ENCODE results near the gene STK40.

STK40 gene

DNA sequence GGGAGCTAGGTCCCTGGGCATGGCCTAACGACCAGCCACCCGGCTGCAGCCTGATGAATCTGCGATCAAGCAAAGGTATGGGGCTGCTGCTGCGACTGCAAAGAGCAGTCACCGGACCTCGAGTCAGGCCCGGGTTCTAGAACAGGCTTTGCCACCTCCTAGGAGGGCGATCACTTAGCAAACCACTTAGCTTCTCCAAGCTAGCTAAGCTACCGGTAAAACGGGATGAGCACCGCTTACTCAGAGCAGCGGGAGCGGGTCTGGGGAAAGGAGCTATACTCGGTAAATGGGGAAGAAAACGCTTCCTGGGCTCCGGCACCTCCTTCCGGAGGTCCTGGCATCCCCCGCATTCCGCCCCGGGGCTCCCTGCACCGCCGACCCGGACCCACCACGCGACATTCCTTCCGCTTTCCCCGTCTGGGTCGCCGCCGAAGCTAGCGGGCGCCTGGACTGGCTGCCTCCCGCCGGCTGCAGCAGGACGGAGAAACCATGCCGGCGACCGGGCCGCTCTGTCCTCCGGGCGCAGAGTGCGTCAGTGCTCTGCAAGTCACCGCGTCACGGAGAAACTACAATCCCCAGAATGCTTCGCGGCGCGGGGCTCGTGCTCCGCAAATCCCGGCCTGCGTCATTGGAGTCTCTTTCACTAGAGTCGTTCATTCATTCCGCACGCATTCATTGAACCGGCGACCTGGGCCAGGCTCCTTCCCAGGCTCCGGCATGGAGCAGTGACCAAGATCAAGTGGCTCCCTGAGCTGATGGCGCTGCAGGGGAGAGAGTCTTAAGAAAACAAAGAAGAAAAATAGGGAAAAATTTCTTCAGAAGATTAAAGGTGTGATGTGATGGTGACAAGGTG is 11.9 kb upstream of the STK40 start, which contains the start of gene LSM10:
Gene LSM10, minus strand, starts transcription at position 531 of the 853 bp plus-strand sequence. CDS start 3,779 bp downstream, outside the sequence.
- DNase-seq = peak; percentile 67

DNA sequence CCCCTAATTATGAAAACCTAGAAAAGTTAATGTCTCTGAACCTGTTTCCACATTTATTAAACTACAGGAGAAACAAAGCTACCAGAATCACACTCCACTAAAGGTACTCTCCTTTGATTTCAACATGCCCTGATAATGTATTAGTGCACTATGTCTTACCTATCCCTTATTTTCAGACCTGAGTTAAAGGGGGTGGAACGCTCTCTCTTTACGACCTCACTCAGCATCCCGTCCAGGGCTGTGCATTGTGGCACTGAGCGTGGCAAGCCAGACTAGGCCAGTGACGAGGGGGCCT is 11.3 kb upstream of the STK40 start:
- no peak for DNase-seq

DNA sequence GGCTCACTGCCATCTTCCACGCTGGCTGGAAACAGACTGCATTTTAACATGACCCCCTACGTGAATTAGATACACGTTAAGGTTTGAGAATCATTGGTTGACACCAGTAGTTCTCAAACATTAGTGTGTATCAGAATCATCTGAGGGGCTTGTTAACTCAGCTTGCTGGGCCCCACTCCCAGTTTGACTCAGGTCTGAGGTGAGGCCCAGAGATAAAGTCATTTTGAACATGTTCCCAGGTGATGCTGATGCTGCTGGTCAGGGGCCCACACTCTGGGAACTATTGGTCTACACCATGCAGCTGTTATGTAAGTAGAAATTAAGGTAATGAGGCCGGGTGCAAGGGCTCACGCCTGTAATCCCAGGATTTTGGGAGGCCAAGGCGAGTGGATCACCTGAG is 10.6 kb upstream of the STK40 start:
- no peak for DNase-seq

DNA sequence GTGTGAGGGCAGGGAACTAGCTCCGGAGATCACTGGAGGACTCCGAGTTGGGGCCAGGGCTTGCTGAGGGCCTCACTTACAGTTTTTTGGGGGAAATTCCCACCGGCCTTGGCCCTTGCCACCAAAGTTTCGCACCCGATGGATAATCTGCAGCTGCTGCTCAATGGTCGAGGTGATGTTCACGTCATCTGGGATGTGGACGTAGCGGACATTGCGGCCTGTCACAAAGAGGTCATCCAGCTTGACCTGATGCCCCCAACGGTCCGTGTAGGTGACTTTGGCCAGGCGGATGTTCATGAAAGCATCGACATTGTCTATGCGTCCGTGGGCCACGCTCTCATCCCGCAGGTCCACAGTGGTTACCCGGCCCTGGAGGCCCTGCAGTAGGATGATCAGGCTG is 8.0 kb upstream of the STK40 start:
- DNase-seq = no peak

DNA sequence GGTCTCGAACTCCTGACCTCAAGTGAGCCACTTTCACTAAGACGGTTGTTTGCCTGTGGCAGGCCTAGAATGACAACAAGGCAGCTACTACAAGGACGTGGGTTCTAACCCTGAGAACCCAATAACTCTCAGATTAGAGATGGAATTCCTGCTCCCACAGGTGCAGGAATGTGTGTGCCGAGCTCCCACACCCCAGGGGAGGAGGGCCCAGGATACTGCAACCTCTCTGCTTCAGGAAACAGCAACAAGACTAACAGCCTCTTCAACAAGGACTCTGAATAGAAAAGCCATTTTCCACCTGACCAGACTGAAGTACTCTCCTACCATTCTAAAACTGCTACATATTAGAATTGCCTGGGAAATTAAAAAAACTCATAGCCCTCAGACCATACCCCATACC is 7.1 kb upstream of the STK40 start:
- no peak for DNase-seq

DNA sequence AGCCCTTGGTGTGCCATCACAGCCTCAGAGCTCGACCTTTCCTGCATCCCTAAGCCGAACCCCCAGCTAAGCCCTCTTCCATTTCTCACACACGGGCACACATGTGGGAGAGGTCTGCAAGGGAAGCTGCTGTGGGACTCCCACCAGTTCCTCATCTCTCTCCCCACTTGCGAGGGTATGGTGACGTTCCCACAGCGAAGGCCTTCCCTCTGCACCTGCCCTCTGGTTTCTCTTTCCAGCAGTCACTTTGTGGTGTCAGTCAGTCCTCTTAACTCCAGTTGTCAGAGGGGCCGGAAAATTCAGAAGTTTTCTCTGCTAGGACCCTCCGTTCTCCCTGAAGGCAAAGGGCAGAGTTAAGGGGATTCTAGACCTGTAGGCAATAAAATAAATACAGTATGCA is 5.5 kb upstream of the STK40 start:
- DNase-seq = no peak

DNA sequence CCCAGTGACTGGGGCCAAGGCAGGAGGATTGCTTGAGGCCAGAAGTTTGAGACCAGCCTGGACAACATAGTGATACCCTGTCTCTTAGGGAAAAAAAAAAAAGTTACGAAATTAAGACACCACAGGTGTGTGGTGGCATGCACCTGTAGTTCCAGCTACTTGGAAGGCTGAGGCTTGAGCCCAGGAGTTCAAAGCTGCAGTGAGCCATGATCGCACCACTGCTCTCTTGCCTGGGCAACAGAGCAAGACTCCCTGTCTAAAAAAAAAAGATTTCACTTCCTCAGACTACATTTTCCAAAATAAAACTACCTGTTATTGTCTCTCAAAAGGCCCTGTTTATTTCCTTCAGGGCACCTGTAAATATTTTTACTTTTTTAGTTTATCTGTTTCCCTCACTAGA is 4.7 kb upstream of the STK40 start:
- DNase-seq = no peak

DNA sequence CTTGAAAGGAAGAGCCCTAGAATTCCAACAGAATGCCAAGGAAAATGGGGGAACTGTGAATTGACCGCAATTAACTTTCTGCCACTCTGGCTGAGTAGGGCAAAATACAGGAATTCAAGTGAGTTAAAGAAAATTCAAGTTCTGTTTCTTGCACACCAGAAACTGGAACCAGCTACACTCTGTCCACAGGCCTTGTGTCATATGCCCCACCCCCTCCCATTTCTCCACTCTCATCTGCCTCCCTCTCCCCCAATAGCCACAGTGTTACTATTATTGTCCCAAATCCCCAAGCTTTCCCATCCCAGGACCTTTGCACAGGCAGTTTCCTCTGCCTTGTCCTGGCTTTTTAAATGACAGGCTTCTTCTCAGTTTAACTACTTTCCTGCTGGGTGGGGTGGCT is 4.3 kb upstream of the STK40 start:
- no peak for DNase-seq

DNA sequence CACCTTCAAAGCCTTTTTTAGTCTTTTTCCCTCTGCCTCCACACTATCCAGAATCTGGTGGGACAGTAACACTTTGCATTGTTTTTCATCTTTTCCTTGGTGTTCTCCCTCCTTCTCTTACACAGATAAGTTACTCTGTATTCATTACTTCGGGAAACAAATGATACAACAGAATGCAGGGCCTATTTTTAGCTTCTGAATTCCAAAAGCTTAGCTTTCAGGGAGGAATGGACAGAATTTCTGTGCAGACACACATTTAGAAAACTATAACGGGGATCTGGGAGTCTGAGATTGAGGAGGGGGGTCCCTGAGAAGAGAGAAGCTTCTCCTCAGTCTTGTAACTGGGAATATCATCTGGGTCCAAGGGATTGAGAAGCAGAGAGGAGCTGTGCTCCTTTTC is 3.5 kb upstream of the STK40 start:
- DNase-seq = no peak

DNA sequence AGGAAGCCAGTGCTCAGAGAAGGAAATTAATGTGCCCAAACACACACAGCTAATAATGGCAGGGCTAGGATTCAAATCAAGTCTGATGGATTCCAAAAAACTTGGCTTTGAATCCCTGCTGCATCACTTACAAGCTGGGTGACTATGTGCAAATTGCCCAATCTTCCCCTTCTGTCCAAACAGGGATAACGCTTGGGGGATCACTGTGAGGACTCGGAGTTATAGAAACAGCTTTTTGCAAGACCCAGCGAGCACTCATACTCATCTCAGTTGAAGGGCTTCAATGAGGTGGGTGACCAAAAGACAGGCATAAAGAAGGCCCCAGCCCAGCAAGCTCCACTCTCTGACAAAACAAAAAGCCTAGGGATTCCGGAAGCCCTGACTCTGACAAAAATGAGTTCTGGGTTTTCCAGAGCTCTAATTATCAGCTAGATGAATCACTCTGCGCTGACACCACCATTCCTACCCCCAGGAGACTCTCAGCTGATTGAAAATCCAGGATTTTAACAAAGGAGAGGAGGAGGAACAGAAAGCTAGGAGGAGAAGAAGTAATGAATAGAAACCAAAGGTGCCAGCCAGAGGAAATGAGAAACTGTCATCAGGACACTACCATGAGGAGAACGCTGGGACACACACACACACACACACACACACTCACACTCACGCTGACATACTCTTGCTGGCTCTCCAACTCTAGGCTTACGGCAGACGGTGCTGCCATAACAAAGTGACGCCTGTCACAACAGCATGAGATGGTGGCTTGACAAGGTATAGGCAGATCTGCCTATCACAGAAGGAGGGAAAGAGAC is 1.6 kb upstream of the STK40 start:
- DNase-seq = no peak

DNA sequence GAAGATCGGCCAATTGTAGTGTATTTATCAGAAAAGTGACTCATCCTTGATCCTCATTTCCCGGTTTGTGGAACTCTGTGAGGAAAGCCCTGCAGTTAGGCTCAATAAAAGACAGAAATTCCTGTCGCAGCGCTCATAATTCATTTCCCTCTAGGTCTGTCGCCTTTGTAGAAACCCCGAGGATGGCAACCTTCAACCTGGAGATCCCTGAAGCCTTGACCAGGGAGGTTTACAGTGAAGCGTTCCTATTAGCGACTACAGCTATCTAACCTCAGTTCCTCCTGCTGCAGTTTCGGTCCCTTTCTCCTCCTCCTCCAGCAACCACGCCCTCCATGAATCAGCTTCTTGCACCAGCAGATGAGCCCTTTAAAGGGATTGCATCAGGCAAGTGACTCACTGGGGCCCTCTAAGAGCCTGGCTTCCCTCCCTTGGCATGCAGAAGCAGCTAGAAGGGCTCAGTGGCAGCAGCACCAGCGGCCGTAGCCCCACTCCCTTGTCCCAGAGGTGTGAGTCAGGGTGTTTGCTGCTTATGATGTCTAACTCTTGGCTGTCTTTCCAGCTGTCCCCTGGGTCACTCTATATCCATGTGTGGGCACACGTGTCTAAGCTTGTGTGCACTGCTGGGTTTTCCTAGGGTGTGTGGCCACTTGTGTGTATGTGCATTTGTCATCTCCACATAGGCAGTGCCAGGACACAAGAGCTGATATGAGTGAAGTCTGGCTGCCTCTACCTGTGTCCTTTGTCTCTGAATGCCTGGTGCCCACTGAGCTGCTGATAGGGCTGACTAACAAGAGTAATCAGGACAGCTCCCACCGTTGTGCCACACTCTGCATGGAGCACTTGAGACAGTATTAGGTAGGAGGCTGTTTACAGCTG is 779 bp upstream of the STK40 start:
- peak; percentile 75 for DNase-seq

DNA sequence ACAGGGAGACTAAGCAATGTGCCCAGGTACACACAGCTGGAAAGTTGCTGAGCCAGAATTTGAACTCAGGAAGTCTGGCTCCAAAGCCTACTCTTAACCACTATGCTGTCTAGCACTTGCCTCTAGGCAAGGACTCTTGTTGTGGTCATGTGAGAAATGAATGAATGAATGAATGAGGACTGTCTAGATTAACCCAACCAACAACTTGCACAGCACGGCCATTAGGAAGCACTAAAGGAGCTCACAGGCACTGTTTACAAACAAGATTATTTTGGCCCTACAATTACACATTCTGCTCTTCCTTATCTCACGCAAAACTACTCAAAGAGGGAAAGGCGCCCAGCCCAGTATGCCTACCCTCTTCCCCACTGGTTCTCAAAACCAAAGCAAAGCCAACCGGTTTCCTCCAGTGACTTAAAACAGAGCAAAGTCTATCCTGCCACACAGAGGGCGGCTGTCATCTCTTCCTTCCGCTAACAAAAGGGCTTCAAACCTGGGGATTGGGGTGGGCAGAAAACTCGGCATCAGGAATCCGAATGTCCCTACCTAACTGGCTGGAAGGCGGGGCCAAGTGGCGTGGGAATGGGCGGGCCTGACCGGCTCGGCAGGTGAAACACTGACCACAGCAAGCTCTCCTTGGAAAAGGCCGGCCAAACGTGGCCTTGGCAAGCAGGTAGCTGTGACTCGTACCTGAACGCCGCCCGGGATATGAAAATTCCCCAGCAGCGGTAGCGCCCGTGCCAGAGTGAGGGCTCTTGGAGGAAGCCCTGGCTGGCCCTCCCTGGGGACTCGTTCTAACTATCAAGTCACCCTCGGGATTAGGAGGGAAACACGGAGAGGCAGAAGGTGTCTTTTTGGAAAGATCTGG is 948 bp downstream of the STK40 start:
- no peak for DNase-seq

DNA sequence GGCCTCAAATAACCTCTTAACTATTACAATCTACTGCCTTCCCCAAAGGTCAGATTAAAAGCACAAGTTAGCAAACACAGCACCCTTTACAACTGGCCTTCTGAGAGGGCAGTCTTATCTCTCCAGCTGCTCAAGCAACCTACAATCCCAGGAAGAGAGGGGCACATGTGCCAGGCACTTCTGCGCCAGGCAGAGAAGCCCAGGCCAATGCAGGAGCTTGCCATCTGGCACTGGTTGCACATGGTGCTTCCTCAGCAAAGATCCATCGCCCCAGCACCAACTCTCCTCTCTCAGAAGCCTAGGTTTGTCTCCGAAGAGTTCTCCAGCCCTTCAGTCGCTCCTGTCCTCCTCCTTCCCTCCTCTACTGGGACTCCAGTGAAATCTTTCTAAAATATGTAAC is 2.5 kb downstream of the STK40 start:
- no peak for DNase-seq

DNA sequence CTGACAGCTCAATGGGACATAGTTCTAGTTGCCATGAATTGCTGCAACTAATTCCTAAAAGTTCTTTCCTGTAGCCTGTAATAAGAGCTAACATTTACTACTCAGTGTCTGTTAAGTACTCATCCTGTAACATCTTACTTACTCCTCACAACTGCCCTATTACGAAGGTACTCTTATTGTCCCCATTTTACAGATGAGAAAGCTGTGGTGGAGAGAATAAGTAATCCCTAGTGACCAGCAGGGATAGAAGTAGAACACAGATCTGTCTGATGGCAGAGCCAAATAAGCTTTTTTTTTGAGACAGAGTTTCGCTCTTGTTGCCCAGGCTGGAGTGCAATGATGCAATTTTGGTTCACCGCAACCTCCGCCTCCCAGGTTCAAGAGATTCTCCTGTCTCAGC is 3.1 kb downstream of the STK40 start:
- DNase-seq = no peak

DNA sequence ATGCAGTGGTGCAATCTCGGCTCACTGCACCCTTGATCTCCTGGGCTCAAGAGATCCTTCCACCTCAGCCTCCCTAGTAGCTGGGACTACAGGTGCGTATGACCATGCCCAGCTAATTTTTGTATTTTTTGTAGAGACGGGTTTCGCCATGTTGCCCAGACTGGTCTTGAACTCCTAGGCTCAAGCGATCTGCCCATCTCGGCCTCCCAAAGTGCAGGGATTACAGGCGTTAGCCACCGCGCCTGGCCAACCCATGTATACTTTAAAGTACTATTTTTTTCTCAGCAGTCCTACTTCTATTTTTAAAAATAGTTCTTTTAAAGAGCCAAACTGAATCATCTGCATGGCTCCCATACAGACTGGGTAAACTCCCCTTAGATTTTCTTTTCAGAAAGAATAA is 3.5 kb downstream of the STK40 start:
- DNase-seq = no peak

DNA sequence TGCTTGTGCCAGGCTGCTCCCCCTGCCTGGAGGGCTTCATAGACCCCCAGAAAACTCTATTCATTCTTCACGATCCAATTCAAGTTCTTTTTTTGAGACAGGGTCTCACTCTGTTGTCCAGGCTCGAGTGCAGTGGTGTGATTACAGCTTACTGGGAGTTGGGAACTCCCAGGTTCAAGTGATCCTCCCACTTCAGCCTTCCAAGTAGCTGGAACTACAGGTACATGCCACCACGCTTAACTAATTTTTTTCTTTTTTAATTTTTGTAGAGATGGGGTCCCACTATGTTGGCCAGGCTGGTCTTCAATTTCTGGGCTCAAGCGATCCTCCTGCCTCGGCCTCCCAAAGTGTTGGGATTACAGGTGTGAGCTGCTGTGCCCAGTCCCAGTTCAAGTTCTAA is 4.3 kb downstream of the STK40 start:
- DNase-seq = no peak

DNA sequence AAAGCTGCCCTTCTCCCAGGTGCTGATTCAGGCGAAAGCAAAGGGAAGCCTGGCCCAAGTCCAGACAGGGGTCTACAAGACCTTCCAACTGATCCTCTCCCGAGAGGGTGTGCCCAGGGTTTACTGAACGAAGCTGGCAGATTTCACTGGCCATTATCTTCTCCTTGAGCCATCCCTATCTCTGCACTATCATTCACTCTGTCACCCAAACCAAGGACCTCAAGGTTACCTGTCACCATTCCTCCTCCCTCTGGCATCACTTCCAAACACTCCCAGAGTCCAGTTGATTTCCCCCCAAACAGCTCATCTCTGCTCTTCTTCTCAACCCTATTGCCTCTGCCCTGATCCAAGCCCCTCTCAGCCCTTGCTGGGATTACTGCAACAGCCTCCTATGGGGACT is 4.9 kb downstream of the STK40 start:
- no peak for DNase-seq

DNA sequence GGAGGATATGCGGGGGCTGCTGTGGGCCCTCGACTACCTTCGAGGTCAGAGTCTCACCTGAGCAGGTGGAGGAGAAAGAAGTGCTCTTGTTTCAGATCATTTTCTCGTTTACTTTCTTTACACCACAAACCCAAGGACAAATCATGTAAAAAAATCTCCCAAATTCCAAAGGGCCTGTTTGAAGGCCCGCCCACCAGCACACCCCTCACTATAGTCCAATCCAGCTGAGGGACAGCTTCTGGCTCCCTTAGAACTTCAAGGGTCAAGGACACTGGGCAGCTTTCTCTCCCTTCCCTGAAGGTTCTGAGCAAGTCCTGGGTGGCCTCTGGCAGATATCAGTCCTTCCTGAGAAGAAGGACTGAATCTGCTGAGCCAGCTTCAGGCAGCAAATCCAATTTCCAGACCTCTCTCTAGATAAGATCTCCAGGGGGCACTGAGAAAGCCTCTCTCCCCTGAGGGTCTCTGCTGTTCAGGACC is 5.5 kb downstream of the STK40 start:
- no peak for DNase-seq

DNA sequence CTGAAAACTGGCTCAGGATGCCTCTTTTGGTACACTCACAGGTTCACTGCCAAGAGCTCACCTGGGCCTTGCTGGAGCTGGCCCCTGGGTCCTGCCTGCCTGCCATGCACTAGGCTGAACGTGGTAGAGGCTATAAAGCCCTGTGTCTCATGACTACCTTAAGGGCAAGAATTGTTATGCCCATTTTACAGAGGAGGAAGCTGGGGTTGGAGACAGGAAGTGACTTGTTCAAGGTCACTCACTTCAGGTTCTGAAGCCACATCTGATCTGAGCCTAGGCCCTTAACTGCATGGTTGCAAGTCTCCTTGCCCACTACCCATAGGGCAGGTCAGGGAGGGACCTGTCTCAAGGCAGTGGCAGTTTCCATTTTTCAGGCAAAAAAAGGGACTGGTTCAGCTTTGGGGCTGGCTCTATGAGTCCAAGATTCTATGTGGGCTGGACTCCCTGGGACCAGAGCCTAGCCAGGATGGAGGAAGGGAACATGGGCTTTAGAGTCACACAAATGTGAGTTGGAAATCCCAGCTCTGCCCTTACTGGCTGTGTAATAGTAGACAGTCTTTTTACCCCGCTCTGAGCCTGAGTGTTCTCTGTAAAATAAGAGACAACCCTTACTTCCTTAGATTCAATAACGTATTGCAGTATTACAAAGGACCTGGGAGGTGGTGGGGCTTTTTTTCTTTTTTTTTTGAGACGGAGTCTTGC is 7.8 kb downstream of the STK40 start:
- DNase-seq = no peak

DNA sequence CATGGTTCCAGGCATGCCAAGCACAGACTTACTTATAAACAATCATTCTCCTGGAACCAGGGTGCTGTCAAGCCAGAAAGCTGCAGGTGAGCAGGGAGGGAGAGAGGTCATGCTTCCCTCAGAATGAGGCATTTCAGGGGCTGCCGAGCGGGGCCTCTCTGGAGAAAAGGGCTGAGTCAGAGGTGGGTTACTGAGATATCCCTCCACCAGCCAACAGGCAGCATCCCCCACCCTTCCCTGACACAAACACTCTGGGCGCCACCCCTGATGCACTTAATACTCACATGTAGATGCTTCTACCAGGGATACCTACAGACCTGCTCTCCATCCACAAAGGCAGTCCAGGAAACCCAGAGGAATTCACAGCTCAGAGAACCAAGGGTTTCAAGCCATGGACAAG is 13.1 kb downstream of the STK40 start:
- DNase-seq = no peak

DNA sequence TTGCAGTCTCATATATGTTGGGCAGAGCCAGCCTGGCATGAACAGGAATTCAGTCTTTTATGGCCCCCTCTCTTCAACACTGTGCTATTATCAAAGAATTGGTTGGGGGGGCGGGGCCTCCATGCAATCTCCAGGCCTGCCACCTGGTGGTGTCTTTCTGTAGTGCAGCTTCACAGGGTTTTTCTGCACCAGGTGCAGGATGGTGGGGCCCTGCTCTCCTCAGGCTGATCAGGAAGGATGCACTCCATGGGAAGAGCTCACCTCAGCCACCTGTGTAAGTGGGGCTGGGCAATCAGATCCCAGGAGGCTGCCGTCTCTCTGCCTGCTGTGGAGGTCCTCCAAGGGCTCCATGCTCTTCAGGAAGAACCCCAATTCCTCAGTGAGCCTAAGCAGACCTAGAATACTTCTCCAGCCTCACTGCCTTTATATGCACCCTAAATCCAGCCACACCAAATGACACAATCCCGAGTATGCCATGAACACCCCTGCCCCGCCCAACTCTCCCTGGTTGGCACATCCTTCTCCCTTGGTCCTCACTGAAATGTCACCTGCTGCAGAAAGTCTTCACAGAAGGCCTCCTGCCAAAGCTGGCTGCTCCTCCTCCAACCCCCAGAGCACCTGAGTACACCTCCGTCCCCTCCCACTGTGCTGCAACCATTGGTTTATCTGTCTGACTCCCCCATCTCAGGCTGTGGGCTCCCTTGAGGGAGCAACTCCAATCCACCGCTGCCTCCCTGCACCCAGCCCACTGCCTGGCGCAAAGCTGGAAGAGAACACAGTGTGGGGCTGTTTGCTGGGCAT is 16.5 kb downstream of the STK40 start:
- peak; percentile 71 for DNase-seq
